K562 (cell line): ENCODE measurements around the gene PTGES3L. TPM values are rescaled to one million over a fixed set of nuclear protein-coding genes. Genes with fewer than 3 reads are reported as not detected.

ENCODE experiments used
- CHD7 ChIP-seq: fragments of 200-600 bp; sonication (generic); IDR thresholded peaks from one replicate; pipeline ENCODE4 v1.6.1; 2012; ENCODE audit warnings: mild to moderate bottlenecking, low read depth, low read length, inconsistent platforms
- E2F8 ChIP-seq: fragments of 450-650 bp; IDR thresholded peaks from 2 replicates; pipeline ENCODE4 v1.7.1; 2018; ENCODE audit warnings: mild to moderate bottlenecking, low read depth; ENCODE audit not compliant: partially characterized antibody
- NCOA6 ChIP-seq: fragments of 450-650 bp; IDR thresholded peaks from 2 replicates; pipeline ENCODE4 v1.6.1; 2017; ENCODE audit warnings: mild to moderate bottlenecking
- NR4A1 ChIP-seq, 2 experiments: fragments of 250-450 bp in 1 of 2; fragments of 450-650 bp in 1 of 2; sonication (Bioruptor Pico) in 1 of 2; IDR thresholded peaks; 2 replicates each; pipeline versions ENCODE4 v1.4.0 to v1.6.1; 2016 to 2020; ENCODE audit warnings: mild to moderate bottlenecking in 2 of 2, missing compliant biosample characterization in 1 of 2, missing genetic modification characterization in 1 of 2, moderate library complexity in 1 of 2
- OTX1 ChIP-seq: fragments of 450-650 bp; formaldehyde crosslinking; IDR thresholded peaks from 2 replicates; pipeline ENCODE4 v1.4.0; 2022; ENCODE audit warnings: mild to moderate bottlenecking
- POLR2A ChIP-seq: fragments of 450-650 bp; conservative IDR thresholded peaks from 2 replicates; pipeline ENCODE4 v1.6.1; 2016
- SETDB1 ChIP-seq: IDR thresholded peaks from one replicate; pipeline ENCODE4 v1.6.1; 2012; ENCODE audit warnings: low read length, control low read depth, inconsistent platforms
- TFE3 ChIP-seq: fragments of 450-650 bp; formaldehyde crosslinking; IDR thresholded peaks from 2 replicates; pipeline ENCODE4 v1.4.0; 2020; ENCODE audit warnings: mild to moderate bottlenecking, mixed read lengths
- ZFPM2 ChIP-seq: fragments of 250-450 bp; sonication (Bioruptor Pico); IDR thresholded peaks from 2 replicates; pipeline ENCODE4 v1.5.1; 2022; ENCODE audit warnings: mild to moderate bottlenecking
- ZNF695 ChIP-seq: fragments of 450-650 bp; formaldehyde crosslinking; IDR thresholded peaks from 2 replicates; pipeline ENCODE4 v1.4.0; 2020; ENCODE audit warnings: mild to moderate bottlenecking, moderate library complexity
- polyA plus RNA-seq, 8 experiments: library from polyadenylated mRNA; depleted of rRNA in 4 of 8; stranded (reverse) in 5 of 8; unstranded in 3 of 8; fragments of >200 nt; fragmentation: Nextera tagmentation in 2 of 8; fragmentation: Illumina TruSeq in 1 of 8; extraction: Ambion mirVana in 2 of 8; extraction: Trizol in 1 of 8; gene quantifications; 2 replicates each; pipeline versions ENCODE4 v1.2.1 to v1.2.3, GENCODE V29; 2011 to 2014; ENCODE audit warnings: inconsistent platforms in 1 of 8, missing spikeins in 1 of 8
- total RNA-seq, 7 experiments: library from RNA; depleted of rRNA in 6 of 7; stranded (reverse); fragments of >200 nt in 6 of 7; fragmentation: Illumina TruSeq in 2 of 7; extraction: Trizol in 2 of 7; gene quantifications; 2 replicates each; pipeline versions ENCODE4 v1.2.1 to v1.2.3, GENCODE V29; 2011 to 2021; ENCODE audit warnings: low replicate concordance in 1 of 7

PTGES3L gene
- total and polyA plus RNA-seq, 9 of the 15 experiments (the other 6 are each of a cell fraction or from before 2014, with no cell fraction given), result 6.0 to 16.0 (median 9.6) TPM

- TF ChIP-seq E2F8, result no peak
- TF ChIP-seq TFE3 (CRISPR knock-in tag), result no peak
- no peak for TF ChIP-seq CHD7
- no peak for TF ChIP-seq SETDB1
- peak; percentile 97 for TF ChIP-seq POLR2A
- no peak for TF ChIP-seq ZNF695 (CRISPR knock-in tag)
- no peak for TF ChIP-seq ZFPM2 (CRISPR knock-in tag)
- no peak for TF ChIP-seq OTX1 (CRISPR knock-in tag)
- no peak for TF ChIP-seq NCOA6
- no peak for TF ChIP-seq NR4A1 (CRISPR knock-in tag; IDR thresholded peaks at IDR 0.05)
- TF ChIP-seq NR4A1 (tag; IDR thresholded peaks at IDR 0.05), result no peak
These were observed 15.5 kb downstream of the PTGES3L start, which contains the start of gene AARSD1 (continued) for GRCh38 chr17:42964161-42964932.
